Erythroblast (primary cell): ENCODE results near the gene CCR7.
A peak's percentile ranks its signal among the peaks of the same experiment; 100 is the strongest.
"Not testable (repeated sequence)": the region's sequence is repeated elsewhere in the genome, so short reads cannot be mapped to it uniquely, and the experiment has no call there.

Source experiments
- DNase-seq, 2 experiments: peaks; one replicate each; lab custom pipeline; 2025; lab: John Stamatoyannopoulos, UW
- GATA1 ChIP-seq: IDR thresholded peaks from 2 replicates; pipeline ENCODE4 v1.6.1; 2011; ENCODE audit warnings: low read depth, mild to moderate bottlenecking, control low read depth, low read length, moderate library complexity
- POLR2A ChIP-seq: IDR thresholded peaks from 2 replicates; pipeline ENCODE4 v1.6.1; 2011; ENCODE audit warnings: mild to moderate bottlenecking, low read length

Gene CCR7

DNA sequence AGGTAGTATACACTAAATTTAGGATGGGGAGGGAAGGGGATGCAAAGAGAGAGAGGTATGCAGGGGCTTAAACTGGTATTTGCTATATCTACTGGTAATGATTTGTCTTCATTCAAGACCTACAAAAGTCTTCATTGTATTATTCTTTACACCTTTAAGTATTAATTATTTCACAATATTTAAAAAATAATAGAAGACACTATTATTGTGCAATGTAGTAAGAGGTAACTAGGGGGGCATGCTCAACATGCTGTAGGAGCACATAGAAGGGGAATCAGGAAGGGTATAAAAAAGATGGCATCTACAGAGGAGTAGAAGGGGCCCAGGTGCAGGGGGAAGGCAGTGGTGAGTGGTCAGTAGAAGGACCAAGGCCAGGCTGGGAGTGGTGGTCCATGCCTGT, 14.9 kb upstream of the CCR7 start:
- no peak for DNase-seq
- no peak for TF ChIP-seq POLR2A
- TF ChIP-seq GATA1, result no peak

DNA sequence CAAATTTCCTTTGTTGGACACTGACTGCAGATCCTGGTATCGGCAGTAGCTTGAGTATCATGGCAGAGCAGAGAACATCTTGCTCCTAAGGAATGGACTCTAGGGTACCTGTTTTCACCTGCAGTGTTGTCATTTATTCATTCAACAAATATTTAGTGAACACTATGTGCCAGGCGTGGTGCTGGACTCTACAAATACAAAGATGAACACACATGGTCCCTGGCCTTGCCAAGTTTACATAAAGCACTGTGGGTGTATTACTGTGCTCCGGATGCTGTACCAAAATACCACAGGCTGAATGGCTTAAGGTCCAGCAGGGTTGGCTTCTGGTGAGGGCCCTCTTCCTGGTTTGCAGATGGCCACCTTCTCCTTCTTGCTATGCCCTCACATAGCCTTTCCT, 14.2 kb upstream of the CCR7 start:
- no peak for DNase-seq
- no peak for TF ChIP-seq POLR2A
- no peak for TF ChIP-seq GATA1

DNA sequence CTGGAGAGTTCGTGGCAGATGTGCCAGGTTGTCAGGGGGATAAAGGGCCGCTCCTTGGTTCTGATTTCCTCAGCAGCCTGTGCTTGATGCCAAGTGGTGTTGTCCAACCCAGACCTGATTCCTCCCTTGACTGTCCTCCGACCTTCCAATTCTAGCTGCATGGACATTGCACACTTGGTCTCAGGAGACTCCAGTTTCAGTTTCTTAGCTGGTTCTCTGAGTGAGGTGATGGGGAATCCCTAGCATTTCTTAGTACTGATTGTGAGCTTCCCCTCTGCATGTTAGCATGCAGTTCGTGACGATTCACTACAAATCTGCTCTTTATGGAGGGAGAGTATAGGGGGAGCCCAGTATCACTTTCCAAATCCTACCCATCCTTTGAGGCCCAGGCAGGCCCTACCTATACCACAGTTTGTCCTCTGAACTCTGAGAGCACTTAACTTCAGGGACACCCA, 12.4 kb upstream of the CCR7 start:
- TF ChIP-seq POLR2A (no peak), GATA1 (no peak)
- no peak for DNase-seq

DNA sequence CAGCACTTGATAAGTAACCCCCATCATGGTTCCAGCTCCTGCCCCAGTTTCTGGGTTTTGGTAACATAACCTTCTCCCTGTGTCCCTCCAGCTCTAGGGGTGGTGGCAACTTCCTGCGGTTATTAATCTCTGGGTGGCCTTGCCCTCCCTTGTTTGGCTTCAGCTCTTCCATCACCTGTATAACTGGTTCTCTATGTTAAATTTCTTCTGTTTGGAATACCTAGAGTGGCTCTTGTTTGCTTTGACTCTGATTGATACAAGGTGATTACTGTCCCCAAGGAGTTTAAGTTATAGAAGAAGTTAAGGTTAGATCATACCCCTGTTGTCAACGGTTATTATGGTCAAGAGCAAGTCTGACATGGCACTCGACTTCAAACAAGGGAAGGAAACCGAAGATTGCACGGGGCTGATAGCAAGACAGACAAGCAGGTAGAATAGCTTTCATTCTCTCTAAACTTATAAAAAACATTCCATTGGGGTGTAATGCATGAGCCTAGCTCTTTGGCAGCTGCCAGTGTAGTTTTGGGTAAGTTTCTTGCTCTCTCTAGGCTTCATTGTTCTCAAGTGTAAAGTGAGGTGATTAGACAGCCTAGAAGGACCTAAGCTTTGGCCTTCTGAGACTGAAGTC, 11.0 kb upstream of the CCR7 start:
- DNase-seq, result no peak
- no peak for TF ChIP-seq GATA1
- no peak for TF ChIP-seq POLR2A

DNA sequence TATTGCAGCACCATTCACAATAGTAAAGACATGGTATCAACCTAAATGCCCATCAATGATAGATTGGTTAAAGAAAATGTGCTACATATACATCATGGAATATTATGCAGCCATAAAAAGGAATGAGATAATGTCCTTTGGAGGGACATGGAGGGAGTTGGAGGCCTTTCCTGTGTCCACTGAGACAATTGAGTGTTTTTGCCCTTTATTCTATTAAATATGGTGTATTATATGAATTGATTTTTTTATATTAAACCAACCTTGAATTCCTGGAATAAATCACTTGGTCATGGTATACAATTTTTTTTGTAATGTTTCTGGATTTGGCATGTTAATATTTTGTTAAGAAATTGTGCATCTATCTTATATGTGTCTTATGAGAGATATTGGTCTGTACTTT, 9.0 kb upstream of the CCR7 start:
- no peak for DNase-seq
- no peak for TF ChIP-seq GATA1
- no peak for TF ChIP-seq POLR2A

DNA sequence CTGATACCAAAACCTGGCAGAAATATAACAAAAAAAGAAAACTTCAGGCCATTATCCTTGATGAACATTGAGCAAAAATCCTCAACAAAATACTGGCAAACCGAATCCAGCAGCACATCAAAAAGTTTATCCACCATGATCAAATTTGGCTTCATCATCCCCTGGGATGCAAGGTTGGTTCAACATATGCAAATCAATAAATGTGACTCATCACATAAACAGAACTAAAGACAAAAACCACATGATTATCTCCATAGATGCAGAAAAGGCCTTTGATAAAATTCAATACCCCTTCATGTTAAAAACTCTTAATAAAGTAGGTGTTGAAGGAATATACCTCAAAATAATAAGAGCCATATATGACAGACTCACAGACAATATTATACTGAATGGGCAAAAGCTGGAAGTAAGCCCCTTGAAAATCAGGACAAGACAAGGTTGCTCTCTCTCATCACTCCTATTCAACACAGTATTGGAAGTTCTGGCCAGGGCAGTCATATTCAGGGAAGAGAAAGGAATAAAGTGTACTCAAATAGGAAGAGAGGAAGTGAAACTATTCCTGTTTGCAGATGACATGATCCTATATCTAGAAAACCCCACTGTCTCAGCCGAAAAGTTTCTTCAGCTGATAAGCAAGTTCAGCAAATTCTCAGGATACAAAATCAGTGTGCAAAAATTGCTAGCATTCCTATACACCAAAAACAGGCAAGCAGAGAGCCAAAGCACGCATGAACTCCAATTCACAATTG, 7.1 kb upstream of the CCR7 start:
- not testable (repeated sequence) for DNase-seq

DNA sequence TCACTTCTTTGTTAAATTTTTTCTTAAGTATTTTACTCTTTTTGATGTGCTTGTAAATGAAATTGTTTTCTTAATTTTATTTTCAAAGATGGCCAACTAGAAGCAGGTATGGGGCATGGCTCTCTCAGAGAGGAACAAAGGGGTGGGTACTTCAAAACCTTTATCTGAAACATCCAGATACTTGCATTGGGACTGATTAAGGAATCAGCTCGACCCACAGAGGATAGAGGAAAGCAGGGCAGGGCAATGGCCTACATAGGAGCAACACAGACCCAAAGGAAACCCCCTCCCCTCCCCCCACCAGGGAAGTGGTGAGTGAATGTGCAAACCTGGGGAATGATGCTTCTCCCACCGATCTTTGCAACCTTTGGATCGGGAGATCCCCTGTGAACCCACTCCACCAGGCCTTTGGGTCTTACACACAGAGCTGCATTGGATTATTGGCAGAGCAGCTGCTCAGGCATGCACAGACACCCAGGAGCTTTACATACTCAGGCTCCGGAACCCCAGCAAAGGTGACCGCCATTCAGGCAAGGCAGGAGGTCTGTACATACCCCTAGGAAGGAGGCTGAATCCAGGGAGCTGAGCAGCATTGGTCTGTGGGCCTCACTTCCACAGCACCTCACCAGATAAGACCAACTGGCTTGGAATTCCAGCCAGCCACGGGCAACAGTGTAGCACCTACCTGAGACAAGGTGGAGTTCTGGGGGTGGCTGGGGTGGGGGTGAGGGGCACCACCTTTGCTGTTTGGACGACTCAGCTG, 3.0 kb upstream of the CCR7 start:
- DNase-seq, result peak; percentile 74 to 91
- TF ChIP-seq POLR2A (no peak), GATA1 (no peak)

DNA sequence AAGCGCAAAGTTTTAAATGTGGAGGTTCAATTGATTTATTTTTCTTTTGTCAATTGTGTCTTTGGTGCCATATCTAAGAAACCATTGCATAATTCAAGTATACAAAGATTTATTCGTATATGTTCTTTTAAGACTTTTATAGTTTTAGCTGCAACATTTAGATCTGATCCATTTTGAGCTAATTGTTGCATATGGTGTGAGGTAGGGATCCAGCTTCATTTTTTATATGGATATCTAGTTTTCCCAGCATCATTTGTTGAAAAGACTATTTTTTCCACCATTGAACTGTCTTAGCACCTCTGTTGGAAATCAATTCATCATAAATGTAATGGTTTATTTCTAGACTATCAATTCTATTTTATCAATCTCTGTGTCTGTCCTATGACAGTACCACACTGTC, 2.1 kb upstream of the CCR7 start:
- peak; percentile 35 to 53 for DNase-seq
- TF ChIP-seq POLR2A, result no peak

DNA sequence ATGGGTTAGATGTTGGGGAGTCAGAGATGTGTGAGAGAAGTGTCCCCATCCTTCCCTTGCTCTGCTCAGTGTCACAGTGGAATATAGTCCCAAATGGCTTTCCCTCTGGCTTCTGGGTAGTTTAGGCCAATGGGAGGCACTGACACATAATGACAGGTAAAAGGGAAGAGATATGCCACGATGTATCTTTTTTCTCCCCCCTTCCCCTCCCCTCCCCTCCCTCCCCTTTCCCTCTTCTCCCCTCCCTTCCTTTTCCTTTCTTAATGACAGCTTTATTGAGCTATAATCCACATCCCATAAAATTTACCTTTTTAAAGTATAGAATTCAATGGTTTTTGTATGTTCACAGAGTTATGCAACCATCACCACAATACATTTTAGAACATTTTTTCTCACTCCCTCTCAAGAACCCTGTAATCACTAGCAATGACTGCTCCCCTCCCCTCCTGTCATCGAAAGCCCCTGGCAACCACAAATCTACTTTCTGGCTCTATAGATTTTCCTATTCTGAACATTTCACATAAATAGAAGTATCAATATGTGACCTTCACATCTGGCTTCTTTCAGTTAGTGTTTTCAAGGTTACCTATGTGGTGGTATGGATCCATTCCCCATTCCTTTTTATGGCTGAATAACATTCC, 617 bp upstream of the CCR7 start:
- peak in 1 of 2 experiments; percentile 51 for DNase-seq
- TF ChIP-seq GATA1 (no peak), POLR2A (no peak)

DNA sequence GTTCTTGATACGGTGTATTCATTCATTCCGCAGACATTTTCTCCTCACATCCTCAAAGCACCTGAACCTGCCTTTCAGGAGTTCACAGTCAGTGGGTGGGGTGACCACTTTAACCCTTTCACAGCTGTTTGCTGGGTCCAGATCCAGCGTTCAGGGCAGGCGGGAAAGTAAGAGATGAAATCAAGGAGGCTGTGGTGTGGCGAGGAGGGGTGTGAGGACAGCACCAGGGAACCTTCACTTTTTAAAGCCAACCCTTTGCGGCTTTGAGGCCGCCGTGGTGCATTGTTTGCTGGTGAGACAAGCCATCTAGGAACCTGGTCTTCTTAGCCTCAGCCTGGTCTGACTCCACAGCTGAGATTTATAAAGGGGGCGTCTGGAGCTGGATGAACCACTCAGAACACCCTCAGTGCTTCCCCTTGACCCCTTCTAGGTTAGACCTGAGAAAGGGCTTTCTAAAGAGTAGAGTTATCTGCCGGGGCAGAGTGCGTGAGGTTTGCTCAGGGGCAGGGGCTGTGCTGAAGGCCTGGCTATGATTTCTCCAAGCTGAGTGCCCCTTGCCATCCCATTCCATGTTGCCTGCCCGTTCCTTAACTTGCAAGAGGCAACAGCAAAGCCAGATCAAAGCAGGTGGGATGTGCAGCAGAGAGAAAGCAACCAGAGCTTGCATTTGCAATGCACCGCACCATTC, 933 bp downstream of the CCR7 start:
- TF ChIP-seq GATA1 (no peak), POLR2A (no peak)
- no peak for DNase-seq

DNA sequence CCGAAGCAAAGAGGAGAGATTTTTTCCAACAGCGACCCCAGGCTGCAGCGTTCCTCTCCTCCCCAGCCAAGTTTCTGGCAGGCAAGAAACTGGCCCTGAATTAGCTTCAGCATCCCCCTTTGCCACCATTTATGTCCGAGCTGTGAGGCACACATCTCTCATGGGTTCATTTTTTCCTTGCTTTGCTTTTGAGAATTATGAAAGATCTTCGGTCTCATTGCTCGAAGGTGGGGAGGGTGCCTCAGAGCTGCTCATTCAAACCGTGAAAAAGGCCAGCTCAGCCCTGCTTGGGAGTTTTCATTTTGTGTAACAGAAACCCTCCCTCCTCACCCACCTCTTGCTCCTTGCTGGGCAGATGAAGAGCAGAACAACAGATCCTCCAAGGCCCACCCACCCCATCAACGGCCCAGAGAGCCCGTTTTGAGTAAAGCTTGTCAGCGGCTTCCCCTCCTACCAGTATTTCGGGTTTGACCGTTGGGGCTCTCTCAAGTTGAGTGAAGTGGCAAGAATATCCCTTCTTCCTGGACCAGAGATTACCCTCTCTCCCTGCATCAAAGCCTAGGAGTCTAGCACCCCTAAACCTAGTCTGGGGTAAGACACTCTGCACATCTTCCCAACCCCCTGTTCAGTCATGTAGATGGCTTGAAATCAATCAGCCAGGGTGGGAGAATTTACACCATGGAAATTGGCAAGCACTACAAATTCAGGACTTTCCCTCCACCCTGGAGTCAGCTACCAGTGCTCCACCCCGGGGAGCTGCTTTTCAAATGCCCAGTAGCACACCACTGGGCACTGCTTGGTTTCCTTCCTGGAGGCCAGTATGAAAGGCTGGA, 1.8 kb downstream of the CCR7 start:
- DNase-seq, result no peak
- TF ChIP-seq GATA1 (no peak), POLR2A (no peak)

DNA sequence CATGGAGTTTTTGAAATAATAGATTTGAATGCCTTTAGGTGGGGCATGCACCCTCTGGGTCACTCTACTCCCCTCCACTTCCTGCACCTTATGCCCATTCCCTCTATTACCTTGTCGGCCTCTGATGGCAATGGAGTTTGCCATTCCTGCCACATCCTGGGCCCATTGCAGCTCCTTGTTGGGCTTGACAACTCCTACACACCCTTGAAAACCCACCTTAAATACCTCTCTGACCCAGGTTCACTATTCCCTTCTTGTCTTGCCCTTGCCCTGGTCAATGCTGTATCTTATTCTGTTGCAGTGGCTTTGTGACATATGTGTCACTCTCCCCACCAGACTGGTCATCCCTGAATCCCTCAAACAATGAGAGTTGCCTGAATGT, 2.4 kb downstream of the CCR7 start:
- TF ChIP-seq GATA1 (no peak), POLR2A (no peak)
- DNase-seq, result no peak
